Activated CD4-positive, alpha-beta T cell treated with anti-CD3 and anti-CD28 coated beads, Interleukin-2, amount 10 ng/mL, durations not matched to agents 7 days and 5 days (primary cell): ENCODE measurements around the gene MLX. TPM values are rescaled to one million over a fixed set of nuclear protein-coding genes. Genes with fewer than 3 reads are reported as not detected.
A peak's percentile ranks its signal among the peaks of the same experiment; 100 is the strongest.

Experiments used
- CTCF ChIA-PET: fragments of 350-600 bp; sonication (Branson Sonifier 250); formaldehyde crosslinking; loops from one replicate; lab custom pipeline; 2021; ENCODE audit warnings: antibody characterized with exemption; lab: Charles Lee
- POLR2A ChIA-PET: fragments of 350-600 bp; sonication (Branson Sonifier 250); formaldehyde crosslinking; loops from one replicate; lab custom pipeline; 2021; ENCODE audit warnings: antibody characterized with exemption; lab: Charles Lee
- DNase-seq: peaks from one replicate; pipeline ENCODE4 v3.0.0-alpha.2; 2020
- H3K27ac Mint-ChIP-seq: one replicate; pipeline ENCODE4 v1.8.0; 2021; ENCODE audit warnings: mild to moderate bottlenecking, moderate library complexity, mixed read lengths
- H3K27me3 Mint-ChIP-seq: one replicate; pipeline ENCODE4 v1.8.0; 2021; ENCODE audit warnings: mixed read lengths
- H3K36me3 Mint-ChIP-seq: one replicate; pipeline ENCODE4 v1.8.0; 2021; ENCODE audit warnings: low read depth, mixed read lengths
- H3K4me1 Mint-ChIP-seq: one replicate; pipeline ENCODE4 v1.8.0; 2021; ENCODE audit warnings: mixed read lengths
- H3K4me3 Mint-ChIP-seq: one replicate; pipeline ENCODE4 v1.8.0; 2021; ENCODE audit warnings: mild to moderate bottlenecking, moderate library complexity, mixed read lengths
- H3K9me3 Mint-ChIP-seq: one replicate; pipeline ENCODE4 v1.8.0; 2021; ENCODE audit warnings: mixed read lengths
- total RNA-seq, 2 experiments: library from RNA; stranded (reverse); gene quantifications; one replicate each; pipeline ENCODE4 v1.2.3, GENCODE V29; 2021

The MLX gene
- total RNA-seq, 2 experiments from 2014 or later = 56.7 to 62.3 TPM

DNA sequence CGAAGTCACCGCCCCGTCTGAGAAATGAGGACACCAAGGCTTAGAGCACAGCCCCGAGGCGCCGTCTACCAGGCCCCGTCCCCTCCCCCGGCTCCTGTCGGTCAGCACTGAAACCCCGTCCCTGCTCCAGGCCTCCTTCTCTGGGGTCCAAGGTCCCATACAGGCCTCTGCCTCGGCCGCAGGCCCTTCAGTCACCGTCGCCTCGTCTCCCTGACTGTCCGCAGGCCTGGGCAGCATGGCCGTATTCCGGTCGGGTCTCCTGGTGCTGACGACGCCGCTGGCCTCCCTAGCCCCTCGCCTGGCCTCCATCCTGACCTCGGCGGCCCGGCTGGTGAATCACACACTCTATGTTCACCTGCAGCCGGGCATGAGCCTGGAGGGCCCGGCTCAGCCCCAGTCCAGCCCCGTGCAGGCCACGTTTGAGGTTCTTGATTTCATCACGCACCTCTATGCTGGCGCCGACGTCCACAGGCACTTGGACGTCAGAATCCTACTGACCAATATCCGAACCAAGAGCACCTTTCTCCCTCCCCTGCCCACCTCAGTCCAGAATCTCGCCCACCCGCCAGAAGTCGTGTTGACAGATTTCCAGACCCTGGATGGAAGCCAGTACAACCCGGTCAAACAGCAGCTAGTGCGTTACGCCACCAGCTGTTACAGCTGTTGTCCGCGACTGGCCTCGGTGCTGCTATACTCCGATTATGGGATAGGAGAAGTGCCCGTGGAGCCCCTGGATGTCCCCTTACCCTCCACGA lies 4.3 kb upstream of the MLX start:
- Mint-ChIP-seq H3K9me3 (no peaks in the 10 kb centered on the region), H3K4me3 (peak overlapping the region; percentile 94), H3K36me3 (peaks cover 22% of the 10 kb centered on the region), H3K4me1 (peaks cover 40% of the 10 kb centered on the region), H3K27ac (peak overlapping the region; percentile 98), H3K27me3 (no peaks in the 10 kb centered on the region)
- ChIA-PET POLR2A (no interaction called here), CTCF (interaction anchor here (1.1 to 1.9 kb wide), 2 partner anchors 16 to 29 kb away, joined by 3 to 9 read pairs; no protein-coding TSS in a partner anchor)
- no peak for DNase-seq

DNA sequence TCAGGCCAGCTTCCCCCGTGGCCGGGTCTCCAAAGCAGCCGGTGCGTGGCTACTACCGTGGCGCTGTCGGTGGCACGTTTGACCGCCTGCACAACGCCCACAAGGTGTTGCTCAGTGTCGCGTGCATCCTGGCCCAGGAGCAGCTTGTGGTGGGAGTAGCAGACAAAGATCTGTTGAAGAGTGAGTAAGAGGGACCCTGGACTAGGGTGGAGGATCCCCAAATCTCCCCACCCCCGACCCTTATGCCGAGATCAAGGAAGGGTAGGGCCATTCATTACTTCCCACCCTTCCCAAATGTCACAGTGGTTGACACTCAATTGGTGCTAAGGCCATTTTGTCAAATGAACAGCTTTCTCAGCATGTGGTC lies 3.8 kb upstream of the MLX start:
- no peaks in the 10 kb centered on the region for H3K27me3 Mint-ChIP-seq
- ChIA-PET CTCF (interaction anchor here (0.6 to 1.9 kb wide), 3 partner anchors 15 to 139 kb away, joined by 3 to 9 read pairs (median 4); no protein-coding TSS in a partner anchor), POLR2A (no interaction called here)
- DNase-seq = no peak
- H3K36me3 Mint-ChIP-seq = peaks cover 25% of the 10 kb centered on the region
- peaks cover 45% of the 10 kb centered on the region for H3K4me1 Mint-ChIP-seq
- H3K4me3 Mint-ChIP-seq = peak overlapping the region; percentile 94
- peak overlapping the region; percentile 98 for H3K27ac Mint-ChIP-seq
- H3K9me3 Mint-ChIP-seq = no peaks in the 10 kb centered on the region

DNA sequence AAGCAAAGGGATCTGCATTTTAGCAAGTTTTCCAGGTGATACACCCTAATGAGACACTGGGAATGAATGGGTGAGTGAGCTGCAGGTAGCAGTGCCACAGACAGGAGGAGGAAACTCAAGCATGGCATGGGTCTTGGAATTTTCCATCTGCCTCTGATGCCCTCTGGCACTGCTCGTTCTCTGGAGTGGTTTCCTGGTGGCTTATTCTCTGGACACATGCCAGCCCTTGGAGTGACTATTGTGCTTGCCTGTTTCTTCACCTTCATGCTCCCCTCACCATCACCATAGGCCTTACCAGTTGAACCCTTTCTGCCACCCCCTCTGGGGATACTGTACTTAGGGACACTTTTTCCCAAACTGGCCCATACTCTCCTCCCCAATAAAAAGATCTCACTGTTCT lies 3.4 kb upstream of the MLX start:
- ChIA-PET POLR2A (no interaction called here), CTCF (interaction anchor here (0.6 to 1.9 kb wide), 4 partner anchors 9 to 138 kb away, joined by 3 to 4 read pairs (median 4); no protein-coding TSS in a partner anchor)
- Mint-ChIP-seq H3K27me3 (no peaks in the 10 kb centered on the region), H3K9me3 (no peaks in the 10 kb centered on the region), H3K36me3 (peaks cover 25% of the 10 kb centered on the region), H3K4me3 (peak overlapping the region; percentile 94), H3K27ac (peak overlapping the region; percentile 69), H3K4me1 (peaks cover 48% of the 10 kb centered on the region)
- no peak for DNase-seq

DNA sequence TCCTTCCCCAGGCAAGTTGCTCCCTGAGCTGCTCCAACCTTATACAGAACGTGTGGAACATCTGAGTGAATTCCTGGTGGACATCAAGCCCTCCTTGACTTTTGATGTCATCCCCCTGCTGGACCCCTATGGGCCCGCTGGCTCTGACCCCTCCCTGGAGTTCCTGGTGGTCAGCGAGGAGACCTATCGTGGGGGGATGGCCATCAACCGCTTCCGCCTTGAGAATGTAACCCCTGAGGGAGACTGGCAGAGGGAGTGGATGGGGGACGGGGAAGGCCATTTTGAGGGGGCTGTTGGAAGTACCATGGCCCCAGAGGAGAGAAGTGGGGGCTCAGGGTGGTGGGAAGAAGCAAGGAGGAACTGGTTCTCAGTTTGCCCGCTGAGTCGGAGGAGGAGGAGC lies 3.0 kb upstream of the MLX start:
- Mint-ChIP-seq H3K36me3 (peaks cover 28% of the 10 kb centered on the region), H3K27me3 (no peaks in the 10 kb centered on the region), H3K9me3 (no peaks in the 10 kb centered on the region), H3K27ac (no peak overlapping the region), H3K4me3 (peak overlapping the region; percentile 94), H3K4me1 (peaks cover 52% of the 10 kb centered on the region)
- DNase-seq = no peak
- ChIA-PET POLR2A (no interaction called here), CTCF (interaction anchor here (0.9 to 5.1 kb wide), 4 partner anchors 9 to 30 kb away, joined by 3 to 38 read pairs (median 4); partner anchors contain the start of gene PSMC3IP)

DNA sequence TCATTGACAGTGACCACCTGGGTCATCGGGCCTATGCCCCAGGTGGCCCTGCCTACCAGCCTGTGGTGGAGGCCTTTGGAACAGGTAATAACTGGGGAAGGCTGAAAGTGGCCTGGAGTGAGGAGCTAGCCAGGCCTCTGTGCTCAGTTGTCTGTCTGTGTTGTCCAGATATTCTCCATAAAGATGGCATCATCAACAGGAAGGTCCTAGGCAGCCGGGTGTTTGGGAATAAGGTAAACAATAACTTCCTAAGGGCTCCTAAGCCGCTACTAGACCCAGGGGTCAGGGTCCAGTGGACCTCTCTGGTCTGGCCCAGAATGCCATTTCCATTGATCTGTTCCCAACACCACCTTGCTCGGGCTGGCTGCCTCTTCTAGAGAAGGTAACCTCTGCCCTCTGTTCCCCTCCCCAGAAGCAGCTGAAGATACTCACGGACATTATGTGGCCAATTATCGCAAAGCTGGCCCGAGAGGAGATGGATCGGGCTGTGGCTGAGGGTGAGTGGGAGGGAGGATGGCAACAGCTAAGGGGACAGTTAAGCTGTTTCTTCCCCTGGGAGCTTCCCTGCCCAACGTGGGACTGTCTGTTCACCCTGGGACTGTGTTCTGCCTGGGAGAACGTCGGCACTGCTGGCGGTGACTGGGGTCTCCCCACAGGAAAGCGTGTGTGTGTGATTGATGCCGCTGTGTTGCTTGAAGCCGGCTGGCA lies 1.9 kb upstream of the MLX start:
- ChIA-PET CTCF (interaction anchor here (0.9 to 5.1 kb wide), 3 partner anchors 10 to 44 kb away, joined by 3 to 38 read pairs (median 4); partner anchors contain the start of genes PSMC3IP, RETREG3 and TUBG1), POLR2A (interaction anchor here (0.6 kb wide), 1 partner anchor 40 kb away, joined by 3 read pairs; no protein-coding TSS in a partner anchor)
- DNase-seq = no peak
- Mint-ChIP-seq H3K27me3 (no peaks in the 10 kb centered on the region), H3K36me3 (peaks cover 38% of the 10 kb centered on the region), H3K4me3 (no peak overlapping the region), H3K9me3 (no peaks in the 10 kb centered on the region), H3K27ac (peak overlapping the region; percentile 19), H3K4me1 (peaks cover 57% of the 10 kb centered on the region)

DNA sequence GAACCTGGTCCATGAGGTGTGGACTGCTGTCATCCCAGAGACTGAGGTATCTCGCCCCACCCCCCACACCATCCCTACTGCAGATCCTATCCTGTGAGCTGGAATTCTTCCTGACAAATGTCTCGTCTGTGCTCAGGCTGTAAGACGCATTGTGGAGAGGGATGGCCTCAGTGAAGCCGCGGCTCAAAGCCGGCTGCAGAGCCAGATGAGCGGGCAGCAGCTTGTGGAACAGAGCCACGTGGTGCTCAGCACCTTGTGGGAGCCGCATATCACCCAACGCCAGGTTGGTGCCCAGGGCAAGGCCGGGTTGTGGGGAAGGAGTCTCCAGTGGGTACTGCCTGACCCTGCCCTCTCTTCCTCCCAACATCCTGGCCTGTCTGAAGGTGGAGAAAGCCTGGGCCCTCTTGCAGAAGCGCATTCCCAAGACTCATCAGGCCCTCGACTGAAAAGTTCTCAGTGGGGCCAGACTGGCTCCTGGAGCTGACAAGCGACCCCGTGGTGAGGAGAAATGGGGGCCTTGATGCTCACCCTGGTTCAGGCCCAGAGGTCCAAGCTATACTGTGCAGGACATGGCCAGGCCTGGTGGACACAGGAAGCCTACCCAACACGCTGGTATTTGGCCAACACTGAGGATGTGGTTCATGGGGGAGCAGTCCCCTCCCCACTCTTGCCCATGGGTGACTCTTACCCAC lies 1.2 kb upstream of the MLX start:
- POLR2A ChIA-PET = no interaction called here
- CTCF ChIA-PET = interaction anchor here (1.2 to 5.1 kb wide), 2 partner anchors 12 to 114 kb away, joined by 3 to 38 read pairs; partner anchors contain the start of gene PSMC3IP
- no peak for DNase-seq
- Mint-ChIP-seq H3K4me3 (peak overlapping the region; percentile 92), H3K27ac (peak overlapping the region; percentile 95), H3K4me1 (peaks cover 54% of the 10 kb centered on the region), H3K27me3 (no peaks in the 10 kb centered on the region), H3K9me3 (no peaks in the 10 kb centered on the region), H3K36me3 (peaks cover 45% of the 10 kb centered on the region)

DNA sequence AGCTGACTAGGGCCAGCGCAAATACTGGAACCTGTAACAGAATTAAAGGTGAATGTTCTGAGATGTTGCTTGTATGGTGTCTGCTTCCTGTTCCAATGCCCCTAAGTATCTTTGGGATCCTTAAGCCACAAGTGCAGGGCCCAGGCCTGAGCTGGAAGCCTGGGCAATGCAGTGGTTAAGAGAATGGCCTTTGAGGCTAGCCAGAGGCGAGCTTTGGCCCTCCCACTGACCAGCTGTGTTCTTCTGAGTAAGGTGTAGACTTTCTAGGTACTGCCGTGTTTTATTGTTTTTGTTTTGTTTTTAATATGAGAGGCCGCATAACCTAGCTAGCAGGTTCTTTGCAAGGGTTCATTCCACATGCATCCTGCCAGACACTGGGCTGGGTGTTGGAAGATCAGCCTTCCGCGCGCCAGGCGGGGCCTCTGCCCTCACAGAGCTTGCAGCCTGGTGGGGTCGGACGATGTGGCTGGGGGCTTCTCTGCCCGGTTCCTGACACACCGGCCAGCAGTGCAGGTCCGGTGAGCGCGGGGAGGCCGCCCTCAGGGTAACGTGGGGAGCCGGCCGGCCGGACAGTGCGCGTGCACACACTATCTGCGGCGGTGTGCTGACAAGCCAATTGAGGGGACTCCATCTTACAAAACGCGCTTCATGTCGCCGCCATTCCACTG lies 551 bp upstream of the MLX start:
- H3K27me3 Mint-ChIP-seq = no peaks in the 10 kb centered on the region
- H3K4me3 Mint-ChIP-seq = peak overlapping the region; percentile 92
- peaks cover 50% of the 10 kb centered on the region for H3K36me3 Mint-ChIP-seq
- peak overlapping the region; percentile 95 for H3K27ac Mint-ChIP-seq
- DNase-seq = no peak
- no peaks in the 10 kb centered on the region for H3K9me3 Mint-ChIP-seq
- CTCF ChIA-PET = interaction anchor here (1.2 to 5.1 kb wide), 4 partner anchors 8 to 113 kb away, joined by 3 to 38 read pairs (median 4); partner anchors contain the start of gene PSMC3IP
- POLR2A ChIA-PET = no interaction called here
- H3K4me1 Mint-ChIP-seq = peaks cover 52% of the 10 kb centered on the region

DNA sequence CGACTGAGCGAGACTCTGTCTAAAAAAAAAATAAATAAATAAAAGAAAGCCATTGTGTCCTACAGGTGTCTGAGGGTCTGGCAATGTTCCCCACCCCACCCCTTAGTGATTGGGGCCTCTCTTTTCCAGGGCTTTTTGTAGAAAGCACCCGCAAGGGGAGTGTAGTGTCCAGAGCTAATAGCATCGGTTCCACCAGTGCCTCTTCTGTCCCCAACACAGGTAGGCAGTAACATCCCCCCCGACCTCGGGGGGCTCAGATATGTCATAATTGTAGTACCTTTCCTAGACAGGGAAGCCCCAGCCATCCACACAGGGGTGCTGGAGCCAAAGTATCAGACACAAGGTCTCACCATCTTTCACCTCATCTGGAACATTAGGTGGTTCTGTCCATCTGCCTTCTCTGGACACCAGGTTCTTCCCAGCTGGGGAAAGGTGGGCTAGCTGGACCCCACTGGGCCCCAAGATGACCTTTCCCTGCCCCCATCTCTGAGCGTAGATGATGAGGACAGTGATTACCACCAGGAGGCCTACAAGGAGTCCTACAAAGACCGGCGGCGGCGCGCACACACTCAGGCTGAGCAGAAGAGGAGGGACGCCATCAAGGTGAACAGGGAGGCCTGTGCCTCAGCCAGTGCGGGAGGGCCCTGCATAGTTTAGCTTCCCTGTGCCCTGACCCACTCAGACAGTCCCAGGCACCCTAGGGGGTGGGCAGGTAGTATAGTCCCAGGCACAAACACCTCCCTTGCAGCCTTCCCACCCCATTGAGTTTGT lies 1.6 kb downstream of the MLX start:
- Mint-ChIP-seq H3K4me3 (peak overlapping the region; percentile 92), H3K27me3 (no peaks in the 10 kb centered on the region), H3K4me1 (peaks cover 37% of the 10 kb centered on the region), H3K36me3 (peaks cover 57% of the 10 kb centered on the region), H3K9me3 (no peaks in the 10 kb centered on the region), H3K27ac (peak overlapping the region; percentile 48)
- ChIA-PET POLR2A (no interaction called here), CTCF (interaction anchor here (1.0 to 5.1 kb wide), 4 partner anchors 9 to 37 kb away, joined by 4 to 38 read pairs (median 4); partner anchors contain the start of gene PSMC3IP)
- DNase-seq = no peak

DNA sequence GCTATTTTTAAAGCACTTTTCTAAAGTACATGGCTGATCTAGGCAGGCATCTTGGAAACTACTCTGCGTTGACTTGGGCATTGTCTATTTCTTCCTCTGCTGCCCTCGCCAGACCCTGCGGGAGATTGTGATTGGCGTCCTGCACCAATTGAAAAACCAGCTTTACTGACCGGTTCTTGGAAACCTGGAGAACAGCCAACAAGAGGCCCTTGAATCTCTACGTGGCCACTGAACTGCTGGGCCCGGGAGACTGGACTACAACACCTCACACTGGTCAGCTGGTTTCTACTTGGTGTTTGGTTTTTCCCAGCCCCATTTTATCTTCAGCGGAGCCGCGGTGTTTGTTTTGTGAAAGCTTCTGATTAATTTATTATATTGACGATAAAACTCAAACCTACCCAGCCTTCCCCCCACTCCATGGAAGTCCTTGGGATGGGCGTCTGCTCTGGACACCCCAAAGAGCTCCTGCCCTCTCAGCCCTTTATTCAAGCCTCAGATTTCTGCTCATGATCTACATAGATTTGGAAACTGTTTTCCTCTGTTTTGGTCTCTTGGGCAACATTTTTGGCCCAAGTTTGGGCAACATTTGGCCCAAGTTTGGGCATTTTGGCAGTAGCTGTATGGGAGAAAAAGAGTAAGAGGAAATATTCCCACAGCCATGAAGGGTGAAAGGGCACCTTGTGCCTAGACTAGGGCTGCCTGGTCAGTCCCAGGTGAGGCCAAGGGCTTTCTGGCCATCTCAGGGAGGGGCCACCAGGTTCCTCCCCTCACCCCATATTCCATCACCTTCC lies 4.7 kb downstream of the MLX start:
- H3K4me3 Mint-ChIP-seq = no peak overlapping the region
- ChIA-PET CTCF (interaction anchor here (0.6 to 1.0 kb wide), 2 partner anchors 41 to 160 kb away, joined by 3 read pairs; no protein-coding TSS in a partner anchor), POLR2A (no interaction called here)
- no peaks in the 10 kb centered on the region for H3K27me3 Mint-ChIP-seq
- H3K27ac Mint-ChIP-seq = no peak overlapping the region
- peaks cover 42% of the 10 kb centered on the region for H3K4me1 Mint-ChIP-seq
- H3K9me3 Mint-ChIP-seq = no peaks in the 10 kb centered on the region
- no peak for DNase-seq
- peaks cover 68% of the 10 kb centered on the region for H3K36me3 Mint-ChIP-seq

DNA sequence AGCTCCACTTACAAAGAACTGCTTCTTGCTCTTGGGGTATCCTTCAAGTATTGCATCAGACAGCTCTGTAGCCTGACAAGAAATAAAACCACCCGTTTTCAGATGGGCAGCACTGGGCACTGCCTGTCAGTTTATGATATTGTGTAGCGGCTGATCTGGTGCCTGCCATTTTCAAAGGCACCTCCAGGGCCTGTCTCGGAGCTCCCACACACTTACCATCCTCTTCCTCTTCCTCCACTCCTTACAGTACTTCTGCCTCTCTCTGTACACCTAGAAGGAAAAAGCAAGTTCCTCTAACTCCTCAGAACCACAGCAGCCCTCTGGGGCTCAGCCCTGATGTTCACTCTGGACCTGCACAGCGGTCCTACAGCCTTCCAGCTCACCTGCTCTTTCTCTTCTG lies 6.2 kb downstream of the MLX start:
- DNase-seq = no peak
- POLR2A ChIA-PET = no interaction called here
- H3K4me1 Mint-ChIP-seq = peaks cover 41% of the 10 kb centered on the region
- no peaks in the 10 kb centered on the region for H3K9me3 Mint-ChIP-seq
- no peak overlapping the region for H3K27ac Mint-ChIP-seq
- H3K4me3 Mint-ChIP-seq = no peak overlapping the region
- CTCF ChIA-PET = interaction anchor here (0.6 kb wide), 1 partner anchor 164 kb away, joined by 3 read pairs; no protein-coding TSS in a partner anchor
- peaks cover 63% of the 10 kb centered on the region for H3K36me3 Mint-ChIP-seq
- no peaks in the 10 kb centered on the region for H3K27me3 Mint-ChIP-seq

DNA sequence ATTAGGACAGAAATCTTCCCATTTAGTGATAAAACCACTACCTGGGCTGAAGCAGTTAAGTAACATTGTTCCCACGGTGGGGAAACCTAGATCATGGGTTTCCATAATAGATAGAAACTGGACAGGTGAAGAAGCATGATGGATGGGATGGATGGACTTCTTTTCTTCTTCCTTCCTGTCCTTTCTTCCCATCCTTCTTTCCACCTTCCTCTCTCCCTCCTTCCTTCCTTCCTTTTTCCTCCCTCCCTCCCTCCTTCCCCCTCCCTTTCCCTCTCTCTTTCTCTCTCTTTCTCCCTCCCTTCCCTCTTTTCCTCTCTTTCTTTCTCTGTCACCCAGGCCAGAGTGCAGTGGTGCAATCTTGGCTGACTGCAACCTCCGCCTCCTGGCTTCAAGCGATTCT lies 7.6 kb downstream of the MLX start:
- ChIA-PET POLR2A (no interaction called here), CTCF (interaction anchor here (1.0 kb wide), 1 partner anchor 9 kb away, joined by 3 read pairs; no protein-coding TSS in a partner anchor)
- no peaks in the 10 kb centered on the region for H3K27me3 Mint-ChIP-seq

More for the DNA sequence above, 7.6 kb downstream of the MLX start:
- H3K4me3 Mint-ChIP-seq = no peak overlapping the region
- no peaks in the 10 kb centered on the region for H3K9me3 Mint-ChIP-seq
- H3K4me1 Mint-ChIP-seq = peaks cover 39% of the 10 kb centered on the region
- no peak overlapping the region for H3K27ac Mint-ChIP-seq
- no peak for DNase-seq
- H3K36me3 Mint-ChIP-seq = peaks cover 56% of the 10 kb centered on the region
